GM21528 (cell line): Measurements from ENCODE around the gene ZNF316.
"Not testable (repeated sequence)": the region's sequence is repeated elsewhere in the genome, so short reads cannot be mapped to it uniquely, and the experiment has no call there.

ENCODE experiments used
- ATAC-seq: cut with Tn5 transposase; IDR thresholded peaks from one replicate; pipeline ENCODE4 v1.9.1; 2021; ENCODE audit warnings: mild to moderate bottlenecking, moderate library complexity; ENCODE audit not compliant: unreplicated experiment, low FRiP score

The ZNF316 gene

DNA sequence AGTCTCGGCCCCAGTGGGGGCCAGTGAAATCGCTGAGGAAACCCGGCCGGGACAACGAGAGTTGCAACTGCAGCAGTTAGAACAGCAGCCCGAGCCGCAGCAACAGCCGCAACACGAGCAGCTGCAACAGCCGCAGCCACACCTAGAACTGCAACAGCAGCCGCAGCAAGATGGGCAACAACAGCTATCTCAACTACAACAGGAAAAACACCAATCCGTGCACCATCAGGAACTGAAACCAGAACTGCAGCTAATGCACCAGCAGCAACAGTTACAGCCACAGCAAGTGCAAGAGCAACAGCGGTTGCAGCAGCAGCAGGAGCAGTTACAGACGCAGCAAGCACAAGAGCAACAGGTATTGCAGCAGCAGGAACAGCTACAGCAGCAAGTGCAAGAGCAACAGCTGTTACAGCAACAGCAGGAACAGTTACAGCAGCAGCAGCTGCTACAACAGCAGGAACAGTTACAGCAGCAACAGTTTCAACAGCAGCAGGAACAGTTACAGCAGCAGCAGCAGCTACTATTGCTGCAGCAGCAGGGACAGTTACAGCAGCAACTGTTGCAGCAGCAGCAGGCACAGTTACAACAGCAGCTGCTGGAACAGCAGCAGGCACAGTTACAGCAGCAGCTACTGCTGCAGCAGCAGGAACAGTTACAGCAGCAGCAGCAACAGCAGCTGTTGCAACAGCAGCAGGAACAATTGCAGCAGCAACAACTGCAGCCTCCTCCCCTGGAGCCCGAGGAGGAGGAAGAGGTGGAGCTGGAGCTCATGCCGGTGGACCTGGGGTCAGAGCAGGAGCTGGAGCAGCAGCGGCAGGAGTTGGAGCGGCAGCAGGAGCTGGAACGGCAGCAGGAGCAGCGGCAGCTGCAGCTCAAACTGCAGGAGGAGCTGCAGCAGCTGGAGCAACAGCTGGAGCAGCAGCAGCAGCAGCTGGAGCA, 15.7 kb upstream of the ZNF316 start:
- no peak for ATAC-seq

DNA sequence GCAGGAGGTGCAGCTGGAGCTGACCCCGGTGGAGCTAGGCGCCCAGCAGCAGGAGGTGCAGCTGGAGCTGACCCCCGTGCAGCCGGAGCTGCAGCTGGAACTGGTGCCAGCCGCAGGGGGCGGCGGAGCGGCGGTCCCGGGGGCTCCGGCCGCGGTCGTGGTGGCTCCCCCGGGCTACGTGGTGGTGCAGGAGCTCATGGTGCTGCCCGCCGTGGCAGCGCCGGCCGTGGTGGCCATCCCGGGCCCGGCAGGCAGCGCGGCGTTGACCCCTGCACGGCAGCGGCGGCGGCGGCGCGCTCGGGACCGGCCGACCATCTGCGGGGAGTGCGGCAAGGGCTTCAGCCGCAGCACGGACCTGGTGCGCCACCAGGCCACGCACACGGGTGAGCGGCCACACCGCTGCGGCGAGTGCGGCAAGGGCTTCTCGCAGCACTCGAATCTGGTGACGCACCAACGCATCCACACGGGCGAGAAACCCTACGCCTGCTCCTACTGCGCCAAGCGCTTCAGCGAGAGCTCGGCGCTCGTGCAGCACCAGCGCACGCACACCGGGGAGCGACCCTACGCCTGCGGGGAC, 14.9 kb upstream of the ZNF316 start:
- ATAC-seq, result no peak

DNA sequence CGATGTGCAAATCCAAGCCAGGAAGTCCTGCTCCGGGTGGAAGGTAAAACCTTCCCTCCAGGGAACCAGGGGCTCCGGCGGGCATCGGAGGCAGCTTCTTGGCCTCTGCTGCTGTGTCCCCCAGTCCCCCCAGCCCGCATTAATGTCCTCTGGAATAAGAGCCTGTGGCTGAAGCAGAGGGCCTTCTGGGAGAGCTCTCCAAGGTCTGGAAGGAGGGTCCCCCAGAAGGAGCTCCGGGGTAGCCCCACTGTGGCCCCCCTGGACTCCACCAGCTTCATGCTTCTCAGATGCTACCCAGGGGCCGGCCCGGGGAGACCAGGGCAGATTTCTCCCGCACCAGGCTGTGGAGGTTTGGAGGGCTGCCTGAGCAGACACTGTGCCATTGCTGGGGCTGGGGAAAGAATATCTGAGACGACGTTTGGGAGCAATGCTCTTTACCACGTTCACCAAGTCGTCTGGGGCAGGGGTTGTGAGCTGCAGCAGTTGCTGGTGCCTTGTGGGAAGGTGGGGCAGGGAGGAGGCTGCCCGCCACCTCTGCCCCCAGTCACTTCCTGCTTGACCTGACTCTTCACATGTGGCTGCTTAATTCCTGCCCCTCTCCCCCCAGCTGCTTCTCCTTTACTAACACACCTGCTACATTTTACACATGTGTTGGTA, 13.4 kb upstream of the ZNF316 start:
- ATAC-seq, result no peak

DNA sequence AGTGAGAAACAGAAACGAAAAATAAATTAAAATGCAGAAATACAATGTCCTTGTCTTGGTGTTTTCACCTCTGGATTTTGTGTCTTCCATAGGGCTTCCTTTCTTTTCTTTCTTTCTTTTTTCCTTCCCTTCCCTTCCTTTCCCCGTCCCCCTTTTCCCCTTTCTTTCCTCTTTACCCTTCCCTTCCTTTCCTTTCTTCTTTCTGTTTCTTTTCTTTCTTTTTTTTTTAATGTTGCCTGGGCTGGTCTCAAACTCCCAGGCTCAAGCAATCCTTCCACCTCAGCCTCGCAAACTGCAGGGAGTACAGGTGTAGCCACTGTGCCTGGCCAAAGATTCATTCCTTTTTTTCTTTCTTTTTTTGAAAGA, 12.9 kb upstream of the ZNF316 start:
- no peak for ATAC-seq

DNA sequence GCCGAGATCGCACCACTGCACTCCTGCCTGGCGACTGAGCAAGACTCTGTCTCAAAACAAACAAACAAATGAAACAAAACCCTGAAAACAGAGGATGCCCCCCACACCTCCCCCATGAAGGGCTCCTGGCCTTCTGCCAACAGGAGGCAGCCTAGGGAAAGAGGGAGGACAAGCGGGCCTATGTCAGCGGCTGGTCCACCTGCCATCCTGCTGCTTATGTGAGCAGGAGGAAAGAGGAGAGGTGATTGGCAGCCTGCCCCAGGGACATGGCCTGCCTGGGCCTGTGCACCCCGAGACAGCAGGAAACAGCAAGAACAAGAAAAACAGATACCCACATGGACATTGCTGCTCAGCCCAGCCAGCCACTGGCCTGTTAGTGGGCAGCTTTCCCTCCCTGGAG, 9.1 kb upstream of the ZNF316 start:
- ATAC-seq, result no peak

DNA sequence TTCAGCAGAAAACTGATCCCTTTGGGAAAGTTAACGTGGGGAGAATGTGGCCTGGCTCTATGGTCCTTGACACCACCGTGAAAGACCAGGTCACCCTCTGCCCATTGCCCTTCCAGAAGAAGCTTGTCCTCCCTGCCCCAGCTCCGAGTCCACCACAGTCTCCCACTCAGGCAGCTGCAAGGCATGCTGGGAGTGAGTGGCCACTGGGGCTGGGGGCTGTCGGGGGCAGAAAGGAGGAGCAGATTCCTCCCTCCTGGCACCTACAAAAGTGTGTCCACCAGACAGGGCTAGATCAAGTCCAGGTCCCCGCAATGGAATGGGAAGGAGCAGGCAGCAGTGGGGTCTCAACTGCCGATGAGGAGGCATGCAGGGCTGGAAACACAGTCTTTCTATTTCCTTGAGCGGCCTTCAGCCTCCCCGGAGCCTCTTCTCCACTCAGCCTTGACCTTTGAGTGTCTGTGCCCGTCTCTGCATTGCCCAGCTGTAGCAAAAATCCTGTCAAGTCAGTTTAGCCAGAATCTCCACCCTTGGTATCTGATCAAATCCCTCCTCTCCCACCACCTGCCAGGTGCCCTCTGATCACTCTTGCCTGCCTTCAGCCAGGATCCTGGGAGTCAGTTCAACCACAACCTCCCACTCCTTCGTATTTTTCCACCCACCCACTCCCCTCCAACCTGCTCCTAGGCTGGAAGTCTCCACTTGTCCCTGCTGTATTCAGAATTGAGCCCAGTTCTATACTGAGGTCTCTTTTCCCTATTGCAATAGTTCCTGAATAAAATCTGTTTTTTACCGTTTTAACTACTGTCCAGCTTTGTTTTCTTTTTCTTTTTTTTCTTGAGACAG, 6.9 kb upstream of the ZNF316 start:
- ATAC-seq, result no peak

DNA sequence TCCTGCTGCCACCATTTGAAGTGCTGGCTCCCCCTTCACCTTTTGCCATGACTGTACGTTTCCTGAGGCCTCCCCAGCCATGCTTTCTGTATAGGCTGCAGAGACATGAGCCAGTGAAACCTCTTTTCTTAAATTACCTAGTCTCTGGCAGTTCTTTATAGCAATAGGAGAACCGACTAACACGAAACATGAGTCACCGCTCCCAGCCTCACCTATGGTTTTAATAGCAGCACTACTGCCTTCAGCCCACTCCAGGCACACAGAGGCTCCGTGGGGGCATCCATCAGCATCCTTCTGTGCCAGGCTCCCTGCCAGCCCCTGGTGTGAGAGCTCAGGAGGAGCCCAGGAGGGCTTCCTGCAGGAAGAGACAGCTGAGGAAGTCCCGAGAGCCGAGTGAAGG, 5.5 kb upstream of the ZNF316 start:
- ATAC-seq, result no peak

- no peak for ATAC-seq
Observed at GRCh38 chr7:6634021-6634420, 3.1 kb upstream of the ZNF316 start.

DNA sequence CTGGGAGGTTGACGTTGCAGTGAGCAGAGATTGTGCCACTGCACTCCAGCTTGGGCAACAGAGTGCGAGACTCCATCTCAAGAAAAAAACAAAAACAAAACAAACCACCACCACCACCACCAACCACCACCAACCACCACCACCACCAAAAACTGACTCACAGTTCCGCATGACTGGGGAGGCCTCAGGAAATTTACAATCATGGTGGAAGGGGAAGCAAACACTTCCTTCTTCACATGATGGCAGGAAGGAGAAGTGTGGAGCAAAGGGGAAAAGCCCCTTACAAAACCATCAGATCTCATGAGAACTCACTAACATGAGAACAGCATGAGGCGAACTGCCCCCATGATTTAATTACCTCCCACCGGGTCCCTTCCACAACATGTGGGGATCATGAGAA, 2.1 kb upstream of the ZNF316 start:
- ATAC-seq, result not testable (repeated sequence)

DNA sequence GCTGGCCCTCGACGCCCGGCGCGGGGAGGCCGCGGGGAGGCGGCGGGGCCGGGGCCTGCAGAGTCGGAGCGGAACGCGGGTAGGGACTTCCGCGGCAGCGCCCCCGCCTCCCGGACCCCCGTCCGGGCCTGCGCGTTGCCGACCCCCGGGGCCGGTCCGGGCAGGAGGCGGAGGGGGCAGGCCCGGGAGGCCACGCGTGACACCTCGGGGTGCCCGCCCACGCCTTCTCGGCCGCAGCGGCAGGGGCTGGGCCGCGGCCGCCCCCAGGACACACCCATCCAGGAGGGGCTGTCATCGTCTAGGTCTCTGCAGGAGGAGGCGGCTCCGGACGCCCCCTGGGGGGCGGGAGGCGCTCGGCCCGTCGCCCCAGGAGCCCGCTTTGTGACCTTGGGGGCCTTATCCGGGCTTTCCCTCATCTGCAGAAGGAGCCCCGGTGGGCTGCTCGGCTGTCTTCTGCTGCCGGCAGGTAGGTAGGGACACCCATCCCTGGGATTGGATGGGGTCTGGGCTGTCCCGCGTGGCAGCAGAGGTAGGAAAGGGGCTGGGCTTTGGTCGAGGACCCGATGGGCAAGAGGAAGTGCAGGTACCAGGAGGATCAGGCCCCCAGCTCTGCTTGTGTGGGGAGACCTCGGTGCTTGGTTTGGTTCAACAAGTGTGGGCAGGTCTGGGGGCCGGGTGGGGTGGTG, 569 bp downstream of the ZNF316 start:
- peak; percentile 79 for ATAC-seq

DNA sequence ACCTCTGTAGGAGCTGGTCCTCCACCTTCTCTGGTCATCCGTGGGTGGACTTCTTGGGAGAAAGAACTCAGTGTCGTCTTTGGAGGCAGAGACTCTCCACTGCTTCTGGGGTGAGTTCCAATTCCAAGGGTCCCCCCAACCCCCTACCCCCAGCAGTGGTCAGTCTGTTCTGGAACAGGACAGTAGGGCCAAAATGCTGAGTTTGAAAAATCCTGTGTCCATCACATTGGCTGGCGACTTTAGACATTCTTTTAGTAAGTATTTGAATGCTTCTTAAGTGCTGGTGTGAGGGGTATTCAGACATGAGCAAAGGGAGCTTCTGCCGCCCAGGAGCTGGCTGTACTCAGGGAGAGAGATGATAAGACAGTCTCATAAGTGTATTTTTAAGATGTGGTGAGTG, 1.9 kb downstream of the ZNF316 start:
- no peak for ATAC-seq

DNA sequence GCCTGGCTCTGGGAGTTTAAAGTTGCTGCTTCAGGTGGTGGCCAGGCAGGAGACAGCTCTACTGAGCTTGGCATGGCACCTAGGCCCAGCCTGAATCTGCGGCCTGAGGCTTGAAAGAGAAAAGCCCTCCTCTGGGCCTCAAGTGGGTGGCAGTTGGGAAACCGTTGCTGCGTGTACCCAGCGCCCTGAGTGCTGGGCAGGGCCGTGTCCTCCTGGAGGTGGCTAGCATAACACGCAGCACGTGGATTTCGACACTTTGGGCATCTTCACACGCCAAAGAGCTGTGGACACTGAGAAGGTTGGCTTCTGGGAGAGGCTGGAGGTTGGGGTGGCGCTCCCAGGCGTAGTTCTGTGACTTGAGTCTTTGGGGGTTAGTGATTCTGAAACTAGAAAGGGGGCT, 2.5 kb downstream of the ZNF316 start:
- ATAC-seq, result no peak

GRCh38 chr7:6640246-6640721, 3.2 kb downstream of the ZNF316 start:
- no peak for ATAC-seq

DNA sequence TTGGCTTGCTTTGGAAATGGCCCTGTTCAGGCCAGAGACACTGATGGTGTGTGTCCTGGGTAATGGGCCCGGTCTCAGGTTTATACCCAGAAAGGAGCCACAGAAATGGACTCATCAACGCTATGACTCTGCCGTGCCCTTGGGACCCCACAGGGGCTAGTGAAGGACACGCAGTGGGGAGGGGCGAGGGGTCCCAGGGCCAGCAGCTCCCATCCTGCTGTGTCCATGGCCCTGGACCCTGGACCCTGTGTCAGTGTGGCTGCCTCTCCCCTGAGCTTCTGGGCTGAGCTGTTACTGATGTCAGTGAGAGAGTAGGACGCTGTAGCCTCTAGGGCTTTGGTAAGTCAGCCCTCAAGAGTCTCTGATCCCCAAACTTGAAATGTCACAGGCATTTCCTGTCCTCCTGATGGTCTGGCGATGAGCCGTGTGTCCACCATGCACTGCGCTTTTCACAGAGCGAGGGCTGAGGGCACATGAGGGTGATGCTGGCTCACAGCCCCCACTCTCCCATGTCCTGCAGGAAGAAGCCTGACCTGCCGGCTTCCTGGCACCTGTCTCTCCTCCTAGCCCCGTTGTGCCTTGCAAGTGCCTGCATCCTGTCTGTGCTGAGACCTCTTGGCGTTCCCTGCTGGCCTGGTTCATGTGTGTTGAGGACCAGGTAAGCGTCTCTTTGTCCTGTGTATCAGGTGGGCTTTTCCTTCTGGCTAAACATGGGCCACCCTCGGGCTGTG, 4.4 kb downstream of the ZNF316 start:
- no peak for ATAC-seq

- no peak for ATAC-seq
Observed at GRCh38 chr7:6642239-6642839, 5.2 kb downstream of the ZNF316 start.

DNA sequence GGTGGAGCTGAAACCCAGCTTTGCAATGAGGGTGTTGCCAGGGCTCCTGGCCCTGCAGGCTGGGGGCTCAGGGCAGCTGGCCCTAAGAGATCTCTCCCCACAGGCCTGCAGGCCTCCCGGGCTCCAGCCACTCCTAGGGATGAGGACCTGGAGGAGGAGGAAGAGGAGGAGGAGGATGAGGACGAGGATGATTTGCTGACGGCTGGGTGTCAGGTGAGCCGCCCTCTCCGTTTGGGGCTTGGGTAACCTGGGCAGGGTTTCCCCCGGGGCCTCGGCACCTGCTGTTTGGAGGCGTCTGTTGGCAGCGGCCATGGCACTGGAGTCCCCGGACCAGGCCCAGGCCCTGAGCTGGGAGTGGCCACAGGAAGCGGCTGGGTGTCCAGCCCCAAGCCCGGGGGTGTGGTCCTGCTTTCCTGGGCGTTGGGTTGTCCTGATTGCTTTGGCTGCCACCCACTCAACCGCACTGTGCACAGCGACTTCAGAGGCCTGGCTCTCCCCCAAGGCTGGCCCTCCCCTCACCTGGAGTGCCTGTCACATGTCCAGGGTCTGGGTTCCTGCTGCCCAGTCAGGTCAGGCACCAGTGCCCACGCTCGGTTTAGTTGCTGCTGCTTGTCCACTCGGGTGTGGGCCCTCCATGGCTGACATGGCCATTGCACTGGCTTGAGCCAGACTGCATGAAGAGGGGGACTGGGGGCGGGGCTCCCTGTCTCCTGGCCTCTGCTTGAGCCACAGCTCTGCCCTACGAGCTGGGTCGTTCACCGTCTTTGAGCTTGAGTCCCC, 5.9 kb downstream of the ZNF316 start:
- no peak for ATAC-seq

- no peak for ATAC-seq
Observed at GRCh38 chr7:6643915-6644625, 7.0 kb downstream of the ZNF316 start.

DNA sequence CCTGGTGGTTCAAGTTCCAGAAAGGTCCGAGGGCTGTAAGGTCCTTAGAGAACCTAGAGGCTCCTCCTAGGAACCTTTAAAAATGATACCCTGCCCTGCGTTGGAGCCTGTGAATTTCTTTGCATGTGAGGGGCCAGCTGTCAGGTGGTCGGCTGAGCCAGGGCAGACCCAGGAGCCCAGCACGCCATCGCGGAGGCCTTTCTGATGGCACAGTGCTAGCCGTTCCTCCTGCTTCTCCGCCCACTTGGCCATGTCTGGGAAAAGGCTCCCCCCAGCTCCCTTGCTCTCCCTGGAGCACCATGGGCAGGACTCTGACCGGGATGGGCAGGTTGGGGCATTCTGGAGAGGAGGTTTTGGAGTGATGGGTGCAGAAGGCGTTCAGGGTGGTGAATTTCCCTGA, 7.6 kb downstream of the ZNF316 start:
- ATAC-seq, result no peak
